MM.1S (cell line): ENCODE measurements around the gene LYPD5.

Experiments used
- DNase-seq: peaks from one replicate; pipeline ENCODE4 v3.0.0-alpha.2; 2015
- H2AFZ ChIP-seq: fragments of 300-600 bp; sonication (generic); 2 replicates; pipeline ENCODE4 v1.6.0; 2016; ENCODE audit warnings: antibody characterized with exemption, low read length
- H3F3A ChIP-seq: fragments of 300-600 bp; sonication (generic); 2 replicates; pipeline ENCODE4 v1.6.1; 2016; ENCODE audit warnings: mild to moderate bottlenecking, antibody characterized with exemption, low read length, moderate library complexity, mixed read lengths; ENCODE audit not compliant: insufficient read depth
- H3K27ac ChIP-seq: fragments of 300-600 bp; sonication (generic); 2 replicates; pipeline ENCODE4 v1.5.1; 2016; ENCODE audit warnings: mild to moderate bottlenecking, low read length
- H3K27me3 ChIP-seq: fragments of 300-600 bp; sonication (generic); replicated peaks from 2 replicates; pipeline ENCODE4 v1.6.0; 2016; ENCODE audit warnings: low read length; ENCODE audit not compliant: insufficient read depth
- H3K36me3 ChIP-seq: fragments of 300-600 bp; sonication (generic); replicated peaks from 2 replicates; pipeline ENCODE4 v1.6.1; 2016; ENCODE audit warnings: mild to moderate bottlenecking, low read length, mixed read lengths; ENCODE audit not compliant: insufficient read depth
- H3K4me1 ChIP-seq: fragments of 300-600 bp; sonication (generic); 2 replicates; pipeline ENCODE4 v1.6.1; 2016; ENCODE audit warnings: low read length, mixed read lengths
- H3K4me2 ChIP-seq: fragments of 300-600 bp; sonication (generic); 2 replicates; pipeline ENCODE4 v1.6.0; 2016; ENCODE audit warnings: low read depth, low read length
- H3K4me3 ChIP-seq: fragments of 300-600 bp; sonication (generic); 2 replicates; pipeline ENCODE4 v1.5.1; 2016; ENCODE audit warnings: low read length, mixed read lengths
- H3K79me2 ChIP-seq: fragments of 300-600 bp; sonication (generic); 2 replicates; pipeline ENCODE4 v1.6.1; 2016; ENCODE audit warnings: mixed run types, low read length, mixed read lengths
- H3K9ac ChIP-seq: fragments of 300-600 bp; sonication (generic); 2 replicates; pipeline ENCODE4 v1.6.1; 2016; ENCODE audit warnings: low read length, mixed read lengths
- H3K9me2 ChIP-seq: fragments of 300-600 bp; sonication (generic); replicated peaks from 2 replicates; pipeline ENCODE4 v1.6.1; 2016; ENCODE audit warnings: mild to moderate bottlenecking, low read length, mixed read lengths; ENCODE audit not compliant: insufficient read depth
- H3K9me3 ChIP-seq: fragments of 300-600 bp; sonication (generic); replicated peaks from 2 replicates; pipeline ENCODE4 v1.6.1; 2016; ENCODE audit warnings: mild to moderate bottlenecking, low read length, mixed read lengths; ENCODE audit not compliant: insufficient read depth
- H4K20me1 ChIP-seq: fragments of 300-600 bp; sonication (generic); 2 replicates; pipeline ENCODE4 v1.6.1; 2016; ENCODE audit warnings: mild to moderate bottlenecking, low read length, moderate library complexity, mixed read lengths; ENCODE audit not compliant: insufficient read depth
- CTCF ChIP-seq: fragments of 300-600 bp; sonication (generic); IDR thresholded peaks from 2 replicates; pipeline ENCODE4 v1.5.1; 2016; ENCODE audit warnings: antibody characterized with exemption, low read length, mixed read lengths
- EZH2 ChIP-seq: fragments of 300-600 bp; sonication (generic); optimal IDR thresholded peaks from 2 replicates; pipeline ENCODE3; 2017; ENCODE audit warnings: low read depth, mild to moderate bottlenecking, antibody characterized with exemption, low read length, mixed read lengths
- EZH2phosphoT487 ChIP-seq: fragments of 300-600 bp; sonication (generic); IDR thresholded peaks from 2 replicates; pipeline ENCODE4 v1.6.1; 2018; ENCODE audit warnings: antibody characterized with exemption, low read length

LYPD5 gene

DNA sequence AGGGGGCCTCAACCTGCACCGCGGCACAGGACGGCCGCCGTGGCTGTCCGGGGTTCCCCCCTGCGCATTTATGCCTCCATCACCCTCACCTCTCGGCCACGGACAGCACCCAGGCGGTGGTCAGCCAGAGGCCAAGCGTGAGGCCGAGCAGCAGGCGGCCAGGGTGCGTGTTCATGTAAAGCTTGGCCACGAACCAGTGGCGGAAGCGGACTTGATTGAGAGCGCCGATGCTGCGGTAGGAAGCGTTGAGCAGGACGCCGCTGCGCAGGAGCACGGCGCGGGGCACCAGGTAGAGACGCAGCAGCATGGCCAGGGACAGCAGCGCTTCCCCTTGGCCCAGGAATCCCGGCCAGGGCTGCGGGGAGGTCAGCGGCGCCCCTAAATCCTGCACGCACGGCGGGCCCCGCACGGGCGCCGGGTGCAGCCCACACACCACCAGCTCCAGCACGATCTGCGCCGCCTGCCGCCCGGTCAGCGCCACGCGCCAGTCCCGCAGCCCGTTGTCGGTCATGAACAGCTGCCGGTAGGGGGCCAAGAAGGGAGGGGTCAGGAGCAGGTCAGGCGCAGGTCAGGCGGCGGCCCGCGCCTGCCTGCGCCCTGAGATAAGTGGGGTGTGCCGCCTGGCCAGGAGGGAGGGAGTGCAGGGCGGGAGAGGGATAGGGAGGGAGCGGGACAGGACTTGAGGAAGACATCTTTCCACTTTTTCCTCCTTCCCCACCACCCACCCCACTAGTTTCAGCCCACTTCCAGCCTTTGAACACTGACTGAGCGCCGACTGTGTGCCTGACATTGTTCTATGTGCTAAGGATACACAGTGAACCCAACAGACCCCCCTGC, 27.9 kb downstream of the LYPD5 start:
- H3K79me2 ChIP-seq, result no peaks in the 10 kb centered on the region
- TF ChIP-seq EZH2 (no peak), EZH2phosphoT487 (no peak), CTCF (no peak)
- H3K4me3 ChIP-seq, result no peak overlapping the region

GRCh38 chr19:43773725-43774102, 28.5 kb downstream of the LYPD5 start:
- peaks cover 8% of the 10 kb centered on the region for H3K4me1 ChIP-seq

More for the DNA sequence above, 27.9 kb downstream of the LYPD5 start:
- Histone ChIP-seq H3K27me3 (no peaks in the 10 kb centered on the region), H3K9me2 (no peaks in the 10 kb centered on the region), H3K27ac (no peak overlapping the region), H3K9ac (no peak overlapping the region), H3F3A (no peaks in the 10 kb centered on the region), H4K20me1 (no peaks in the 10 kb centered on the region), H3K4me2 (no peak overlapping the region), H3K4me1 (peaks cover 8% of the 10 kb centered on the region), H3K9me3 (no peaks in the 10 kb centered on the region), H2AFZ (no peak overlapping the region), H3K36me3 (no peaks in the 10 kb centered on the region)
- DNase-seq, result no peak

GRCh38 chr19:43769256-43769655, 33.0 kb downstream of the LYPD5 start:
- peaks cover 19% of the 10 kb centered on the region for H3F3A ChIP-seq
- no peaks in the 10 kb centered on the region for H3K79me2 ChIP-seq
- peaks cover 27% of the 10 kb centered on the region for H3K4me1 ChIP-seq
- no peaks in the 10 kb centered on the region for H3K9me2 ChIP-seq
- H3K9me3 ChIP-seq, result no peaks in the 10 kb centered on the region
- H3K4me2 ChIP-seq, result no peak overlapping the region
- H3K4me3 ChIP-seq, result no peak overlapping the region
- no peaks in the 10 kb centered on the region for H4K20me1 ChIP-seq
- H3K36me3 ChIP-seq, result no peaks in the 10 kb centered on the region
- no peak overlapping the region for H3K27ac ChIP-seq
- DNase-seq, result no peak
- H3K9ac ChIP-seq, result no peak overlapping the region
- H3K27me3 ChIP-seq, result no peaks in the 10 kb centered on the region
- no peak for TF ChIP-seq EZH2
- TF ChIP-seq EZH2phosphoT487, result no peak
- no peak for TF ChIP-seq CTCF
- H2AFZ ChIP-seq, result no peak overlapping the region

More at GRCh38 chr19:43773725-43774102, 28.5 kb downstream of the LYPD5 start:
- Histone ChIP-seq H3K9me3 (no peaks in the 10 kb centered on the region), H3K9me2 (no peaks in the 10 kb centered on the region), H2AFZ (no peak overlapping the region), H3K27ac (no peak overlapping the region), H4K20me1 (no peaks in the 10 kb centered on the region), H3F3A (no peaks in the 10 kb centered on the region), H3K36me3 (no peaks in the 10 kb centered on the region), H3K4me3 (no peak overlapping the region), H3K9ac (no peak overlapping the region), H3K27me3 (no peaks in the 10 kb centered on the region), H3K4me2 (no peak overlapping the region), H3K79me2 (no peaks in the 10 kb centered on the region)
- no peak for DNase-seq
- TF ChIP-seq EZH2phosphoT487 (no peak), CTCF (no peak), EZH2 (no peak)
